K562 (cell line): ENCODE data around the gene PIK3C2G. TPM values are rescaled to one million over a fixed set of nuclear protein-coding genes. Genes with fewer than 3 reads are reported as not detected.

ENCODE experiments used
- ATAC-seq: fragments of 200-7000 bp; cut with Tn5 transposase; 3 replicates; pipeline ENCODE4 v1.9.1; 2020; ENCODE audit warnings: moderate library complexity
- BruUV-seq: library from RNA; stranded (reverse); fragments of 400-500 nt; replicated peaks from 2 replicates; lab custom pipeline; 2021; lab: Mats Ljungman, UMichigan
- CTCF ChIA-PET: fragments of 300-600 bp; formaldehyde crosslinking; extraction: SDS; loops from one replicate; lab custom pipeline; 2021; ENCODE audit warnings: low intra/inter-chr PET ratio; lab: Yijun Ruan, JAX
- POLR2A ChIA-PET: fragments of 300-600, 350-650 bp; sonication (Branson Sonifier 250); formaldehyde crosslinking; extraction: SDS; loops from one replicate; lab custom pipeline; 2021; ENCODE audit warnings: antibody characterized with exemption, inconsistent platforms; lab: Yijun Ruan, JAX
- DNase-seq, 4 experiments: peaks; one replicate each; pipeline versions ENCODE4 v3.0.0 to v3.0.0-alpha.2; 2011 to 2018; ENCODE audit warnings: low spot score in 3 of 4, mixed read lengths in 3 of 4; ENCODE audit errors: extremely low read depth in 1 of 4
- FAIRE-seq: peaks from 2 replicates; lab custom pipeline; 2011; peaks lifted over from hg19 to GRCh38; lab: Jason Lieb, UNC
- H2AFZ ChIP-seq: 2 replicates; pipeline ENCODE4 v1.6.0; 2011; ENCODE audit warnings: low read depth, low read length, control low read depth, inconsistent platforms
- H3K27ac ChIP-seq: fragments of 200-600 bp; 3 replicates; pipeline ENCODE4 v1.8.0; 2011; ENCODE audit warnings: low read depth, mild to moderate bottlenecking, control low read depth, inconsistent platforms, low read length, moderate library complexity, mixed read lengths; ENCODE audit errors: extremely low read depth
- H3K27me3 ChIP-seq, 2 experiments: fragments of 300-600 bp in 1 of 2; 2 replicates in 1 of 2; 3 replicates in 1 of 2; pipeline versions ENCODE4 v1.6.0 to v1.8.0; 2011; ENCODE audit warnings: inconsistent platforms in 2 of 2, low read length in 2 of 2, mild to moderate bottlenecking in 1 of 2, mixed read lengths in 1 of 2, moderate library complexity in 1 of 2; ENCODE audit not compliant: control insufficient read depth in 2 of 2, insufficient read depth in 2 of 2
- H3K36me3 ChIP-seq: fragments of 300-600 bp; 3 replicates; pipeline ENCODE4 v1.8.0; 2011; ENCODE audit warnings: mild to moderate bottlenecking, low read length, inconsistent platforms; ENCODE audit not compliant: control insufficient read depth, insufficient read depth
- H3K4me1 ChIP-seq, 2 experiments: fragments of 200-600 bp in 1 of 2; replicated peaks in 1 of 2; 2 replicates in 1 of 2; 3 replicates in 1 of 2; pipeline versions ENCODE4 v1.5.1 to v1.8.0; 2011; ENCODE audit warnings: inconsistent platforms in 2 of 2, low read length in 2 of 2, mild to moderate bottlenecking in 1 of 2, mixed read lengths in 1 of 2, moderate library complexity in 1 of 2; ENCODE audit not compliant: control insufficient read depth in 2 of 2, insufficient read depth in 2 of 2
- H3K4me2 ChIP-seq: 2 replicates; pipeline ENCODE4 v1.6.1; 2011; ENCODE audit warnings: low read length, control low read depth, inconsistent platforms, mixed read lengths; ENCODE audit not compliant: insufficient read depth
- H3K4me3 ChIP-seq: fragments of 200-600 bp; sonication (generic), shearing (Covaris generic); 2 replicates; pipeline ENCODE4 v1.5.1; 2016; ENCODE audit warnings: control low read depth, inconsistent platforms
- H3K79me2 ChIP-seq: fragments of 200-600 bp; 3 replicates; pipeline ENCODE4 v1.8.0; 2011; ENCODE audit warnings: low read length, inconsistent platforms; ENCODE audit not compliant: control insufficient read depth, insufficient read depth
- H3K9ac ChIP-seq, 2 experiments: 2 replicates each; pipeline versions ENCODE4 v1.6.0 to v1.6.1; 2011; ENCODE audit warnings: low read depth in 2 of 2, low read length in 2 of 2, control low read depth in 1 of 2, inconsistent platforms in 1 of 2, mild to moderate bottlenecking in 1 of 2, mixed read lengths in 1 of 2; ENCODE audit not compliant: insufficient read depth in 1 of 2
- H3K9me1 ChIP-seq: one replicate; pipeline ENCODE4 v1.6.0; 2011; ENCODE audit warnings: inconsistent platforms, mild to moderate bottlenecking, low read length, moderate library complexity; ENCODE audit not compliant: control insufficient read depth, insufficient read depth
- H3K9me3 ChIP-seq: replicated peaks from 2 replicates; pipeline ENCODE4 v1.5.1; 2011; ENCODE audit warnings: low read depth, low read length, inconsistent platforms; ENCODE audit not compliant: control insufficient read depth, insufficient read depth
- H4K20me1 ChIP-seq: replicated peaks from 2 replicates; pipeline ENCODE4 v1.6.1; 2011; ENCODE audit warnings: low read length, inconsistent platforms, mixed read lengths; ENCODE audit not compliant: control insufficient read depth, insufficient read depth
- CBFA2T3 ChIP-seq: fragments of 450-650 bp; IDR thresholded peaks from 2 replicates; pipeline ENCODE4 v1.6.1; 2017
- CBX5 ChIP-seq: IDR thresholded peaks from 2 replicates; pipeline ENCODE4 v1.6.1; 2014; ENCODE audit warnings: low read depth, borderline replicate concordance
- CHD2 ChIP-seq: IDR thresholded peaks from 2 replicates; pipeline ENCODE4 v1.6.1; 2011; ENCODE audit warnings: low read depth, low read length
- CHD4 ChIP-seq: fragments of 200-600 bp; sonication (generic); IDR thresholded peaks from 3 replicates; pipeline ENCODE4 v1.6.1; 2012; ENCODE audit warnings: low read depth, mild to moderate bottlenecking, mixed read lengths, low read length, inconsistent platforms; ENCODE audit not compliant: insufficient read depth, insufficient replicate concordance, poor library complexity, severe bottlenecking
- PCBP1 ChIP-seq: fragments of 200-400 bp; formaldehyde crosslinking; IDR thresholded peaks from 2 replicates; pipeline ENCODE4 v1.6.1; 2018; ENCODE audit warnings: mild to moderate bottlenecking, low read depth, low read length; ENCODE audit not compliant: poor library complexity, severe bottlenecking
- PHF8 ChIP-seq: fragments of 200-600 bp; sonication (generic); IDR thresholded peaks from 2 replicates; pipeline ENCODE4 v1.6.1; 2012; ENCODE audit warnings: mixed run types, mild to moderate bottlenecking, inconsistent platforms, low read length, moderate library complexity, borderline replicate concordance
- POLR2H ChIP-seq: IDR thresholded peaks from 2 replicates; pipeline ENCODE4 v1.6.1; 2016; ENCODE audit warnings: missing genetic modification characterization, low read depth, mild to moderate bottlenecking, control low read depth, missing compliant biosample characterization, moderate library complexity
- POU5F1 ChIP-seq: fragments of 150-350 bp; IDR thresholded peaks from 2 replicates; pipeline ENCODE4 v1.6.1; 2014; ENCODE audit warnings: borderline replicate concordance, low read length, low read depth, mild to moderate bottlenecking; ENCODE audit not compliant: partially characterized antibody
- SPI1 ChIP-seq: IDR thresholded peaks from 2 replicates; pipeline ENCODE4 v1.6.1; 2011; ENCODE audit warnings: low read depth, low read length, control low read depth, borderline replicate concordance
- TEAD2 ChIP-seq: fragments of 450-650 bp; IDR thresholded peaks from 2 replicates; pipeline ENCODE4 v1.6.1; 2016; ENCODE audit warnings: missing genetic modification characterization, control low read depth, missing compliant biosample characterization
- WGBS: fragments of 100-300 bp; shearing (Covaris generic); methylation state at CpG from one replicate; pipeline ENCODE4 v1.1.6; 2016; ENCODE audit warnings: low coverage, mixed read lengths; ENCODE audit not compliant: insufficient coverage; ENCODE audit errors: missing lambda C conversion rate; 5-methylcytosine and 5-hydroxymethylcytosine counted together
- in situ Hi-C: fragments of 300-500 bp; cut with MboI; formaldehyde crosslinking; loops from 4 replicates; pipeline ENCODE4 v1.15.0; 2018; ENCODE audit warnings: inconsistent platforms, mixed read lengths
- intact Hi-C: fragments of 100-400 bp; cut with micrococcal nuclease; formaldehyde crosslinking; loops from 2 replicates; pipeline ENCODE4 v1.14.2; 2022
- polyA plus RNA-seq, 8 experiments: library from polyadenylated mRNA; depleted of rRNA in 4 of 8; stranded (reverse) in 5 of 8; unstranded in 3 of 8; fragments of >200 nt; fragmentation: Nextera tagmentation in 2 of 8; fragmentation: Illumina TruSeq in 1 of 8; extraction: Ambion mirVana in 2 of 8; extraction: Trizol in 1 of 8; gene quantifications; 2 replicates each; pipeline versions ENCODE4 v1.2.1 to v1.2.3, GENCODE V29; 2011 to 2014; ENCODE audit warnings: inconsistent platforms in 1 of 8, missing spikeins in 1 of 8
- total RNA-seq, 7 experiments: library from RNA; depleted of rRNA in 6 of 7; stranded (reverse); fragments of >200 nt in 6 of 7; fragmentation: Illumina TruSeq in 2 of 7; extraction: Trizol in 2 of 7; gene quantifications; 2 replicates each; pipeline versions ENCODE4 v1.2.1 to v1.2.3, GENCODE V29; 2011 to 2021; ENCODE audit warnings: low replicate concordance in 1 of 7
- TF ChIP-seq, protein P1 (sequence below): fragments of 250-450 bp; sonication (Bioruptor Pico); IDR thresholded peaks from 2 replicates; pipeline ENCODE4 v1.5.0; 2020; ENCODE audit warnings: mild to moderate bottlenecking
- TF ChIP-seq, protein P2 (sequence below): fragments of 200-800 bp; sonication (Bioruptor generic); IDR thresholded peaks from 2 replicates; pipeline ENCODE4 v1.6.1; 2017; ENCODE audit warnings: missing genetic modification characterization, missing compliant biosample characterization
- TF ChIP-seq, protein P3 (sequence below): fragments of 250-450 bp; sonication (Bioruptor Pico); IDR thresholded peaks from 2 replicates; pipeline ENCODE4 v1.4.0; 2020; ENCODE audit warnings: mild to moderate bottlenecking

PIK3C2G gene
- total and polyA plus RNA-seq, 9 of the 15 experiments (the other 6 are each of a cell fraction or from before 2014, with no cell fraction given): not detected

DNA sequence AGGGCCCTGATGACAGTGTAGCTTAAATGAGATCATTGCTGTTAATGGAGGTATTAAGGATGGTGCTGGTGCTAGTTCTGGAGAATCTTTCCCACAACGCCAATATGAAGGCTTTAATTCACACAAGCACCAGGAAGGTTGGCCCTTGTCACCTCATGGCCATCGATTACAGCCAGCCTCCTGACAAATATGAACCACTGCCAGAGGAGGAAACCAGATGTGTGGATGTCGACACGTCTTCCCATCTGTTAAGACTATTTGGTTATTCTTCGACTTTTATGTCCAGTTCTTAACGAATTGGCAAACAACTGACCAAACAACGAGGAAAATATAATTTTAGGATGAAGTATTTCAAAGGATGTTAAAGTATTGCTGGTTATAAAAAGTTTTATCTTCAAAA, 79.5 kb downstream of the PIK3C2G start:
- no TSS peak for BruUV-seq
- 2% methylated on average over 6 of the region's 7 CpGs for WGBS
- Histone ChIP-seq H3K9me3 (no peaks in the 10 kb centered on the region), H3K27me3 (no peaks in the 10 kb centered on the region), H3K9me1 (no peaks in the 10 kb centered on the region), H3K27ac (no peak overlapping the region), H3K4me1 (no peaks in the 10 kb centered on the region), H2AFZ (no peak overlapping the region), H3K36me3 (no peaks in the 10 kb centered on the region), H4K20me1 (no peaks in the 10 kb centered on the region), H3K79me2 (no peaks in the 10 kb centered on the region), H3K4me3 (no peak overlapping the region), H3K4me2 (no peak overlapping the region), H3K9ac (no peak overlapping the region)
- ATAC-seq: no peak
- TF ChIP-seq PHF8 (no peak), TEAD2 (tag) (no peak), CHD2 (no peak), CBX5 (no peak), POU5F1 (no peak), CHD4 (no peak), POLR2H (no peak), PCBP1 (no peak), CBFA2T3 (no peak), SPI1 (no peak)
- TF ChIP-seq, protein P1, sequence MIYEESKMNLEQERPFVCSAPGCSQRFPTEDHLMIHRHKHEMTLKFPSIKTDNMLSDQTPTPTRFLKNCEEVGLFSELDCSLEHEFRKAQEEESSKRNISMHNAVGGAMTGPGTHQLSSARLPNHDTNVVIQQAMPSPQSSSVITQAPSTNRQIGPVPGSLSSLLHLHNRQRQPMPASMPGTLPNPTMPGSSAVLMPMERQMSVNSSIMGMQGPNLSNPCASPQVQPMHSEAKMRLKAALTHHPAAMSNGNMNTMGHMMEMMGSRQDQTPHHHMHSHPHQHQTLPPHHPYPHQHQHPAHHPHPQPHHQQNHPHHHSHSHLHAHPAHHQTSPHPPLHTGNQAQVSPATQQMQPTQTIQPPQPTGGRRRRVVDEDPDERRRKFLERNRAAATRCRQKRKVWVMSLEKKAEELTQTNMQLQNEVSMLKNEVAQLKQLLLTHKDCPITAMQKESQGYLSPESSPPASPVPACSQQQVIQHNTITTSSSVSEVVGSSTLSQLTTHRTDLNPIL (CRISPR knock-in tag): no peak
- TF ChIP-seq, protein P2, sequence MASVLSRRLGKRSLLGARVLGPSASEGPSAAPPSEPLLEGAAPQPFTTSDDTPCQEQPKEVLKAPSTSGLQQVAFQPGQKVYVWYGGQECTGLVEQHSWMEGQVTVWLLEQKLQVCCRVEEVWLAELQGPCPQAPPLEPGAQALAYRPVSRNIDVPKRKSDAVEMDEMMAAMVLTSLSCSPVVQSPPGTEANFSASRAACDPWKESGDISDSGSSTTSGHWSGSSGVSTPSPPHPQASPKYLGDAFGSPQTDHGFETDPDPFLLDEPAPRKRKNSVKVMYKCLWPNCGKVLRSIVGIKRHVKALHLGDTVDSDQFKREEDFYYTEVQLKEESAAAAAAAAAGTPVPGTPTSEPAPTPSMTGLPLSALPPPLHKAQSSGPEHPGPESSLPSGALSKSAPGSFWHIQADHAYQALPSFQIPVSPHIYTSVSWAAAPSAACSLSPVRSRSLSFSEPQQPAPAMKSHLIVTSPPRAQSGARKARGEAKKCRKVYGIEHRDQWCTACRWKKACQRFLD (CRISPR knock-in tag): no peak
- TF ChIP-seq, protein P3, sequence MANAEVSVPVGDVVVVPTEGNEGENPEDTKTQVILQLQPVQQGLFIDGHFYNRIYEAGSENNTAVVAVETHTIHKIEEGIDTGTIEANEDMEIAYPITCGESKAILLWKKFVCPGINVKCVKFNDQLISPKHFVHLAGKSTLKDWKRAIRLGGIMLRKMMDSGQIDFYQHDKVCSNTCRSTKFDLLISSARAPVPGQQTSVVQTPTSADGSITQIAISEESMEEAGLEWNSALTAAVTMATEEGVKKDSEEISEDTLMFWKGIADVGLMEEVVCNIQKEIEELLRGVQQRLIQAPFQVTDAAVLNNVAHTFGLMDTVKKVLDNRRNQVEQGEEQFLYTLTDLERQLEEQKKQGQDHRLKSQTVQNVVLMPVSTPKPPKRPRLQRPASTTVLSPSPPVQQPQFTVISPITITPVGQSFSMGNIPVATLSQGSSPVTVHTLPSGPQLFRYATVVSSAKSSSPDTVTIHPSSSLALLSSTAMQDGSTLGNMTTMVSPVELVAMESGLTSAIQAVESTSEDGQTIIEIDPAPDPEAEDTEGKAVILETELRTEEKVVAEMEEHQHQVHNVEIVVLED (CRISPR knock-in tag): no peak
- ChIA-PET CTCF (no interaction called here), POLR2A (no interaction called here)
- no peak for FAIRE-seq
- DNase-seq: no peak
- intact Hi-C loops (no loop called here), in situ Hi-C loops (no loop called here)
